ENCODE results near the gene EGFLAM.

The EGFLAM gene

GRCh38 chr5:38267372-38267771, 9.0 kb downstream of the EGFLAM start:
- no peak for DNase-seq

DNA sequence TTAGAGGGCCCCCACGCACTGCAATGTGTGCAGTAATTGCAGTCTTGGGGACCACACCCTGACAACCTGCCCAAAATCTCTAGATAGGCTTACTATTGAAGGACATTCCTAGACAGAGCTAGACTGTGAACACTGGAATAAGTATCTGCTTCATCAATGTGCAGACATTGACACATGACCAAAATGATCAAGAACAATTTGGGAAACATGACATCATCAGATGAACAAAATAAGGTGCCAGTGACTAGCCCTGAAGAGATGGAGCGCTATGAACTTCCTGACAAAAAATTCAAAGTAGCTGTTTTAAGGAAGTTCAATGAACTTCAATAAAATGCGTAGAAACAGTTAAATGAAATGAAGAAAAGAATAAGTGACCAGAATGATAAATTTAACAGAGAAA, 15.3 kb downstream of the EGFLAM start:
- no peak for DNase-seq

GRCh38 chr5:38274370-38274769, 16.0 kb downstream of the EGFLAM start:
- no peak for DNase-seq

DNA sequence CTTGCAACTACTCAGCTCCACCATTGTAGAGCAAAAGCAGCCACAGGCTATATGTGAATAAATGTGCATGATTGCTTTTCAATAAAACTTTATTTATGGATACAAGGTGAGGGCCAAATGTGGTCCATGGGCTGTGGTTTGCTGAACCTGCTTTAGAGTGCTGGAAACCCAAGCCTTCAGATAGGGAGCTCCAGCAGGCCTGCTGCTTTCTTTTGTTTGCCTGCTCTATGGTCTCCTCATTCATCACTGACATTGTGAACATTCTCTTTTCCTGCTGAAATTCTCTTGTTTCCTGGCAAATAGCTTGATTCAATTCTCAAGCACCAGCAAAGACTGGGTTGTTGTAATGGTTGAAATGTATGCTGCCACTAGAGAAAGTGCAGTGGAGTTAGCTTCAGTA, 26.0 kb downstream of the EGFLAM start:
- no peak for DNase-seq

GRCh38 chr5:38285226-38285625, 26.9 kb downstream of the EGFLAM start:
- DNase-seq: no peak

DNA sequence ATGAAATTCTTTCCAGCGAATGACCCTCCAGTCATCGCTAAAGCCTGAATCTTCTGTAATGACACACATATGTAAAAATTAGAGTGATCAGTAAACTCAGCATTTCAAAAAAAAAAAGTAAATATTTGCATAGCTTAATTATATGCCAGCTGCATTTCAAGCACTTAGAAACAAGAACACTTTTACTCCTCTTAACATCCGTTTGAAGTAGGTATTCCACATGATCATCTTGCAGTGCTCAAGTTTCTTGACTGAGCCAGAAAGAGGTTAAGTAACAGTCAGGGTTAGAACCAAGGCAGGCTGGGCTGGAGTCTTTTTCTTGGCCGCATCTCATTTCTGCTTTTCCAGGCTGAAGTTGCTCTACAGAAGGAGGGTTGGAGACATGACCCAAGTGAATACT, 27.6 kb downstream of the EGFLAM start:
- no peak for DNase-seq

DNA sequence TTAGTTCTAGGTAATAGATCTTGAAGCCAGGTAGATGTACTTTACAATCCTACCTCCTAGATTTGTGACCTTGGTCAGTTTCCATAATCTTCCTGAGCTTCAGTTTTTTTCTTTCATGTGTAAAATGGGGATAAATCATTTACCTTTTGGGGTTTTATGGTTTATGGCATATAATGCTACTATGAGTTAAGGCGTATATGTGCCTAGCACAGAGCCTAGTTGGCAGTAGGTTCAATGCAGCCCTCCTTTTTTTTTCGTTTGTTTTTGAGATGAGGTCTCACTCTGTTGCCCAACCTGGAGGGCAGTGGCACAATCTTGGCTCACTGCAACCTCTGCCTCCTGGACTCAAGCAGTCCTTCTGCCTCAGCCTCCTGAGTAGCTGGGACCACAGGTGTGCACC, 28.8 kb downstream of the EGFLAM start:
- DNase-seq: no peak

DNA sequence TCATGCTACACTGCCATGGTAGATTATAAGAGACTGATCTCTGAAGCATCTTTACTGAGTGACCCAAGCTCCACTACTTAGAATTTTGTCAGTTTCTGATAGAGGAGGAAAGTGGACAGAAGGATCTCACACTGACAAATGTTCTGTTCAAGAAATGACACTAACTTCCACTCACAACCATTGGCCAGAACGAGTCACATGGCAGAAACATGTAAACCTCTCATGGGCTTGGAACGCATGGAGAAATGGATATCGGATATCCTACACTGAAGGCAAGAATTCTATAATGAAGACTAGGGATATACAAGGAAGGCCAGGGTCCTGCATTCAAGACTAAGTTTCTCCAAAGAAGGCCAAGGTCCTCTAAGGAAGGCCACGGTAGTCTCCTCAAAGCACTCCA, 31.1 kb downstream of the EGFLAM start:
- DNase-seq: no peak

DNA sequence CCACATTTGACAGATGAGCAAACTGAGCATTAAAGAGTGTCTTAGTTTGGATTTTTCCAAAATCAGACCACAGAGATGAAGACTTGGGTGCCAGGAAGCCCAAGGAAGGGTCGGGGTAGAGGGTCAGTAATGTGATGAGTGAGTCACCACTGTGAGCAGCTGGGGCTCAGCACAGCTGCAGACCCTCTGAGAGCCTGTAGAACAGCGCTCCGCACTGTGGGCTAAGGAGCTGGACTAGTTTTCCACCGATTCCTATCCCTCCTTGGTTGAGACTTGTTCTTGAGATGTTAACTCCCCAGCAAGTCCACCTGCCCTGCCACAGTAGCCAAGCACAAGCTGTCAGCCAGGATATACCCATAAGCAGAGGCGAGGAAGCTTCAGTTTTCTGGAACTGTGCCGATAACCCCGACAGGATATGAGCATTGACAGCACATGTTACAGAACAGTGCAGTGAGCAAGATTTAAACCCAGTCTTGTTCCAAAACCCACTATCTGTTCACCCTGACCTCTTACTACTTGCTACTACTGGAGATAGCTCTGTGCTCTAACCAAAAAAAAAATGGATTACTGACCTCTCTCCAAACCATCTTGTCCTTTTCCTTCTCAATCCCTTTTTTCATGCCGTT, 31.8 kb downstream of the EGFLAM start:
- DNase-seq: no peak

DNA sequence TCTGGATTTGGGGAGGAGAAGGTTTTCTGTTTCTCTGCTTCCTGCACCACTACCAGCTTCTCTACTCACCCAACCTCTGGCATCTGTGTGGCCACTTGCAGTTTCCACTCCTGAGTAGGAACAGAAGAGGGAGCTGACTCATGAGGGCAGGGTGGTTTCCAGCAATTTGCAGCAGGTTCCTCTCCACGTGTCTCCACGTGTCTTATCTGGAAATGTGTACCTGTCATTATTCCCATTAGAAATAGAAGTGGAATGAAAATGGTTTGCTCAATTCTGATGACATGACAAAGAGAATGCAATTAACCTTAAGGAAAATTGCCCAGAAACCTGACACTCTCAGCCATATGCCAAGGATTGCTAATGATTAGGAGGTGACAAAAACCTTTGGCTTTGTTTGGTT, 33.0 kb downstream of the EGFLAM start:
- no peak for DNase-seq

GRCh38 chr5:38292228-38292627, 33.9 kb downstream of the EGFLAM start:
- no peak for DNase-seq

GRCh38 chr5:38295751-38296150, 37.4 kb downstream of the EGFLAM start:
- no peak for DNase-seq

DNA sequence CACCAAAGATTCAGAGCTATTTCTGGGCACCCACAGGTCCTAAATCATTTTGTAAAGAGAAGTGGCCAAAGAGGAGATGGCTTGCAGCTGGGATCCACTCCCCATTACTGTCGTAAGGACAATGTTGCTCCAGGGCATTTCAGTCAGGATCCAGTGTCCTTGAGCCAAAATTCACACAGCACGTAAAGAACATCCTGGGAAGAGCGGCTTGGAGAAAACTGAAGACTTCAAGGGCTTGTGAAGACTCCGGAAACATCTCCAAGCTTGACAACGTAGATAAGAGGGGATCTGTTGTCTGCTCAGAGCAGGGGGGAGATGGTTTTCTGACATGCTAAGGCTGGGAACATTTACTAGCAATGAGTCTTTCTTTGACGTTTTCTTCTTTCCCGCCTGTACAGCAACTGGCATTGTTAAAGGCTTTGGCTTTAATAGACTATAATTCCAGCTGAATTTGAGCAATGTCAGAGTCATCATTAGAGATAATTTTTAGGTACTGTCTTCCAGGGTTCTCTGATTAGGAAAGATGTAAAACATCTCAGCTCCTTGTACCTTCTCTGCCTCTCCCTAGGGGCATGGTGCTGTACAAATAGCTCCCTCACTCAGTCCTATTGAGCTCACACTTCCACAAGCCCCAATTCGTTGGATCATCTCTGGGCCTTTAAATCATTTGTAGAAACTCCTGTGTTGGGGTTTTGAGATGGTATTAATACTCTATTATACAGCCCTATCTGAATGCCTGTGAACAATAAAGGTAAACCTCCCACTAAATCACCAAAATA, 39.7 kb downstream of the EGFLAM start:
- DNase-seq: no peak

DNA sequence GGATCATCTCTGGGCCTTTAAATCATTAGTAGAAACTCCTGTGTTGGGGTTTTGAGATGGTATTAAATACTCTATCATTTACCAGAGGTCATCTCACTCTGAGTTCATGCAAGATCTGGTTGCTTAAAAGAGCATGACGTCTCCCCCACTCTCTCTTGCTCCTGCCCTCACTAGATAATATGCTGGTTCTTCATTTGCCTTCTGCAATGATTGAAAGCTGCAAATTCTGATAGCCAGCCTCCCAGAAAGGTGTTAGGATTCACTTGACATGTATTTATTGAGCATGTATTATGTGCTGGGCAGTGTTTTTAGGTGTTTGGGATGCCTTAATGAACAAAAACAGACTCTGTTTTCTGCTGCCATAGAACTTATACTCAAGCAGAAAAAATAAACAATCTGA, 41.2 kb downstream of the EGFLAM start:
- no peak for DNase-seq

DNA sequence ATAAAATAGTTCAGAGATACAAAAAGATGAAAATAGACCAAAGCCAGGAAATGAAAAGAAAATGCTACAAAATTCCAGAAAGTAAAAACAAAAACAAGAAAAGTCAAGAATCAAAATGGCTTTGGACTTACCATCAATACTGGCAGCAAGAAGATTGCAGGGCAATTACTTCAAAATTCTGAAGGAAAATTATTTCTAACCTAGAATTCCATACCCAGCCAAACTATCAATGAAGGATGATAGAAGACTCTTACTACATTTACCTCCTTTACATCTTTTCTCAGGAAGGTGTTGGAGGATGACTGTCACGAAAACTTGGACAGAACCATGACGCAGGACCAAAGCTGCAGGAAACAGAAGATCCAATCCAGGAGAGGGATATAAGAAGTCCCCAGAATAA, 46.8 kb downstream of the EGFLAM start:
- DNase-seq: no peak

DNA sequence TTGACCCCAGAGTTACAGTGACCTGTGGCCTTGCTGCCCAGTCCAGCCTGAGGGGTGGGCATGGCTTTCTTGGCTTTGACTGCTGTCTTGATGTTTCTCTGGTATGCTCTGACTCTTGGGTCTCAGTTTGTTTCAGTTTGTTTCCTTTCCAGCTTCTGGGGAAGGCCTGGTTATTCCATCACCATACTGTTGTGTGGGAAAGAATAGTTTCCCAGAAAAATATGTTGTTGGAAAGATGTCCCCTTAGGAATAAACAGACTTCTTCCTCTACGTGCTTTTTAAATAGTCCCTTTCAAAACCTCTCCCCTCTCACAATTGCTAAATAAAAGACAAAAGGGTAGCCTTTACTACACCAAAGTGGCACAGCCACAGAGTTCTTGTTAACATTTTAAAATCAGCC, 49.5 kb downstream of the EGFLAM start:
- DNase-seq: no peak

DNA sequence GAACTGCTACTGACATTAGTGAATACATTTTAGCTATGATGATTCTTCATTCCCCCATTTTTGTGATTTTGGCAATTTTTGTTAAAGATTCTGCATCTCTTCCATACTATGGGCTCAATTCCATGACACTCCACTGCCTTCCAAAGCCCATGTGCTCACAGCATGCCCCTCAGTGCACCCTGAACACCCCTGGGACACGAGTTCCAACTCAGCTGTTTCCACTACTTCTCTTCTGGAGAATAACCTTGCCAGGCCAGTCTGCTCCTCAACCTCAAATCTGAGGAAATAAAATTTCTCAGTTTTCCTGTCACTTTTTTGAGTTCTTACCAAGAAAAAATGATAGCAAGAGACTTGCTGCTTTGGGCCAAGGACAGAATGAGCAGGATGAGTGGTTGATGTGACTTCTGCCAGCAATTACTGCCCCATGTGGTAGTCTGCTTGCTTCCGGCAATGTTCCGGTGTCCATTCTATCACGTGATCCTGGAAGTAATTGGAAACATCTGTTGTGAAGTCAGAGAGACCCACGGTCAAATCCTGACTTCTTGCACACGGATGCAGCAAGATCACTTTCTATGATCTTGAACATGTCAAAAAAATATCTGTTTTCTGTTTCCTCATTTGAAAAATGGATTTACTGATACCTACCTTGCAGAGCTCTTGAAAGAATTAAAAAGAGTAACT, 58.3 kb downstream of the EGFLAM start:
- no peak for DNase-seq

DNA sequence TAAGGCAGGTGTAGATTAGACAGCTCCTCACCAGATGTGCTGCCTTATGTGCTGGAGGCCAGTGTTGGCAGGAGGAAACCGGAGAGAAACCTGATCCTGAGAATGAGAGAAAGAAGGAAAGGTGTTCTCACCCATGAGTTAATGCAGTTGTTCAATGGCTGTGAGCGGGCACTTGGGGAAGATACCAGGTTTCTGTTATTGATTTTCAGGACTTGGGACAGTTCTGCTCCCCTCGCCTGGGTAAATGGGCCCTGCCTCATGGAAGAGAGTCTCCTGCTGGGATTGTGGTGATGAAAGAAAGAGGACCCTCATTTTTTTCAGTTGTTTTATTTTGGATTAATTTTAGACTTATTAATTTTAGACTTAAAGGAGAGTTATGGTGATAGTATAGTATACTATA, 59.5 kb downstream of the EGFLAM start:
- DNase-seq: no peak

GRCh38 chr5:38319491-38319890, 61.1 kb downstream of the EGFLAM start:
- no peak for DNase-seq

- DNase-seq: no peak
Measured at GRCh38 chr5:38321978-38322377, 63.6 kb downstream of the EGFLAM start.

DNA sequence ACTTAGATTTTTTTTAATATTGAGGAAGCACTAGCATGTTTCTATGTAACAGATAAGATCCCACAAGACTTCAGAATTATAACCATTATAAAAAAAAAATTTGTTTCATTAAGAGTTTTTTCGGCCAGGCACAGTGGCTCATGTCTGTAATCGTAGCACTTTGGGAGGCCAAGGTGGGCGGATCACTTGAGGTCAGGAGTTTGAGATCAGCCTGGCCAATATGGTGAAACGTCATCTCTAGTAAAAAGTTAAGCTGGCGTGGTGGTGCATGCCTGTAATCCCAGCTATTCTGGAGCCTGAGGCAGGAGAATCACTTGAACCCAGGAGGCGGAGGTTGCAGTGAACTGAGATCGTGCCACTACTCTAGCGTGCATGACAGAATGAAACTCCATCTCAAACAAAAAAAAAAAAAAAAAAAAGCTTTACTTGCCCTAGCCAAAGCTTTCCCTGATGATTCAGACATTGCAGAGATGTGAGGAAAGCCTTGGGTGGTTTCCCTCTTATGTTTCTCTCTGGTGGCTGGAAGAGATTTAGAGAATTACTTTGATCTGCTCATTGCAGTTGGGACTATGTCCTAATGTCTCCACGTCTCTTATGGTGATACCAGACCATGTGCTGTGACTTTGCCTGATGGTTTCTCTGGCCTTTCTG, 65.4 kb downstream of the EGFLAM start:
- no peak for DNase-seq

DNA sequence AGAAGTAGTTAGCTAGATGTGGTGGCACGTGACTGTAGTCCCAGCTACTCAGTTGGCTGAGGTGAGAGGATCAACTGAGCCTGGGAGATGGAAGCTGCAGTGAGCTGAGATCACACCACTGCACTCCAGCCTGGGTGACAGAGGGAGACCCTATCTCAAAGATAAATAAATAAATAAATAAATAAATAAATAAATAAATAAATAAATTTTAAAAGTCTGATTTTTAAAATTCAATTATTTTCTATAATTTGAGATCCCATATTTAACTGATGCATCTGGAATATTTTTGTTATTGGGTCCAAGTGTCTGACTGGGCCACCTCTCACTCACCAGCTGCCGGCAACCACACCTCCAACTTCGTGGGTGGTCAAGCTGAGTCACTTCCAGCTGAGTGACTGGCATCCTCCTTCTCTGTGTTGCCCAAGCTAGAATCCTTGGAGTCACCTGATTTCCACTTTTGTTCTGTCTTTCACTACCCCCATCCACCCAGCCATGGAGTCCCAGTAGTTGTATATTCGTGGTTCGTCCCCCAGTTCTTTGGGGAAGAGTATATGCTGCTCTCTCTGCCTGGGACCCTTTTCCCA, 70.9 kb downstream of the EGFLAM start:
- no peak for DNase-seq

- no peak for DNase-seq
Measured at GRCh38 chr5:38330207-38330606, 71.8 kb downstream of the EGFLAM start.
